NCI-H1417 treated with DMSO at 0.1 percent for 48 hours (cell line): ENCODE measurements around the gene CYP2E1.
"Not testable (repeated sequence)": the region's sequence is repeated elsewhere in the genome, so short reads cannot be mapped to it uniquely, and the experiment has no call there.

Experiments used
- DNase-seq: peaks from one replicate; lab custom pipeline; 2025; lab: John Stamatoyannopoulos, UW

The CYP2E1 gene

DNA sequence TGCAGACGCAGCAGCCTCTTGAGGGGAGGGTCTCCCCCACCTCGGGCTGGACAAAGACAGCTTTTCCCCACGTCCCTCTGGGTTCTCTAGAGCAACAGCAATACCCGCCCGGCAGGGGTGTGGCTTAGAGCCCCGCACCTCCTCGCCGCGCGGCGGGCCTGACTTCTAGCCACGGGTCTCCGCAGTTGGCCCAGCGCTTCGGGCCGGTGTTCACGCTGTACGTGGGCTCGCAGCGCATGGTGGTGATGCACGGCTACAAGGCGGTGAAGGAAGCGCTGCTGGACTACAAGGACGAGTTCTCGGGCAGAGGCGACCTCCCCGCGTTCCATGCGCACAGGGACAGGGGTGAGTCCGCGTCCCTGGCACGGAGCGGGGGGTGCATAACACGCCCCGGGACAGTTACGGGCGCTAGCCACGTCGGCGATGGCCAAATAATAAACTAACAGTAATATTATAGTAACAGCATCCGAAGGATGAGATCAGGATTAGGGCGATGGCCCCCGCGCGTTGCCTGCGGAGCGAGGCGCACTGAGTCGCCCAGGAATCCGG lies 1.2 kb downstream of the CYP2E1 start:
- no peak for DNase-seq

DNA sequence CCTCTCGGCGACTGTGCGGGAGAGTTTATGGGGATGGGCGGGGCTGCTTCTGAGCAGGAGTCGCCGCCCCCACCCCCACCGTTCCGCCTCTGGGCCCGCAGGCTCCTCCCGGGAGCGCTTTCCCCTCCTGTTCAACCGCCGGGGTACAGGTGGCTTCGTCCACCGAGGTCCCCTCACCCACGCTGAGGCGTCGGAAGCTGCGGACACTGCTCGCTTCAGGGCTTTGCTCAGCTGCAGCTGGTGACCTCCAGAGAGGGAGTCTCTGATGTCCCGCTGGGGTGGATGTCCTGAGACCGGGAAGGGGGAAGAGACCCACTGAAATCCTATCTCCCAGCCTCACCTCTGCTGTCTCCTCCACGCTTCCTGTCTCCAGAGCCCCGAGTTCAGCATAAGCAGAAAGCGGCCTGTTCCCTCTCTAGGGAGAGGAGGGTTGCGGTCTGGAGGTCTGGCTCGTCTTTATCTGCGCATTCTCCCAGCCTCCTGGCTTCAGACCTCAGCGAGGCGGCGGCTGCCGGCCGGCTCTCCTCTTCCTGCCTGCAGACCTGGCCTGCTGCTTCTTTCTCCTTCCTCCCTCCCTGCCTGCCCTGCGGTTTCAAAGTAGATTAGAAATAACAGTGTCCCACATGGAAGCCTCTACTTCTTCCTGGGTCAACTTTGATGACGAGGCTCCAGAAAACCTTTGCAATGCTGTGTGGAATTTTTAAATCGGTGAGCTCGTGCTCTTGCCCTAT lies 1.8 kb downstream of the CYP2E1 start:
- DNase-seq, result no peak

DNA sequence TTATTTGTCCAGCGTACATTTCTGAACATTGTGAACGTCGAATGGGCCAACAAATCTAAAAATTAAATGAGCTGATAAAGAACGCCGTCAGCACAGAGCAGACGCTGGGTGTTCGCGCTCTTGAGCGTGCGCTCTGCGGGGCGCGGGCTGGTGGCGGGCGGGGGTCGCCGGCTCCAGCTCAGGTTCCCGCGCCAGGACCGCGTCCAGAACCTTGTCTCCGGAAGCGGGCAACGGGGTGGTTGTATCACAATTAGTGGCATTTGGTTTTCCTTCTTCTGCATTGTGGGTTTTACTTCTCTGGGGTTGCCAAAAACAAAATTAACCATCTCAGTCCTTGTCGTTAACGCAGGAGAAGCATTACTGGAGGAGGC lies 2.4 kb downstream of the CYP2E1 start:
- DNase-seq, result no peak

DNA sequence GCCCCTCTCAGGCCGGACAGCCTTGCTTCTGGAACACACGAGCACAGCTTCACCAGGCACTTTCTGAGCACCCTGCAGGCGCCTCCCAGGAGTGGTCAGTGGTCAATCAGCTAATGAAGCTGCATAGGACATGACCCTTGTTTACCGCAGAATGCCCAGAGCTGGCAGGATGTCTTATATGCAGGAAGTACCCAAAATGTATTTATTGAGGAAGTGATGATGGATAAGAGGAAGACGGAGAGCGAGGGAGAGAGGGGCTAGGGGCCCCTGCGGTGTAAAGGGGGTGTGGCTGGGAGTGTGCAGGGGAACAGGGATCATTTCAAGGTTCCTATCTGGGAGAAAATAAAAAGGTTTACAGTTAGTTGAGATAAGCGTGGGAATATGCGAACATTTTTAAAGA lies 3.3 kb downstream of the CYP2E1 start:
- DNase-seq, result no peak

DNA sequence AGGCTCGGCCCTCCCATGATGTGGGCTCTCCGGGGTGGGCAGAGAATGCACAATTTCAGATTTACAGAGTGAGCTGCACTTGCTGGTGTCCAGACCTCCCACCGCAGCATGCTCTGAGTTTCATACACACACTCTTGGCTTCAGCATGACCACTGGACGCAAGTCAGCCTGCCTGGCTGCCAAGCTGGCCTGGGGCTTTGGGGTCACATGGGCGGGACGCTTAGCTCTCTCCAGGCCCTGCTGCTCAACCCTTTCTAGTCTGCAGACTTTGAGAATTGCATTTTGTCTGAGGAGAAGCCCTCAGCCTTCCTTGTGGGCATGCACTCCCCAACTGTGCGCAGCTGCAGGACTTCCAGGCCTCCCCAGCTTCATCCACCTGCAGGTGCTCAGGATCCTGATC lies 5.7 kb downstream of the CYP2E1 start:
- DNase-seq, result no peak

GRCh38 chr10:133534417-133534816 lies 7.3 kb downstream of the CYP2E1 start:
- no peak for DNase-seq

- DNase-seq, result no peak
Observed at GRCh38 chr10:133536198-133536597, 9.0 kb downstream of the CYP2E1 start.

DNA sequence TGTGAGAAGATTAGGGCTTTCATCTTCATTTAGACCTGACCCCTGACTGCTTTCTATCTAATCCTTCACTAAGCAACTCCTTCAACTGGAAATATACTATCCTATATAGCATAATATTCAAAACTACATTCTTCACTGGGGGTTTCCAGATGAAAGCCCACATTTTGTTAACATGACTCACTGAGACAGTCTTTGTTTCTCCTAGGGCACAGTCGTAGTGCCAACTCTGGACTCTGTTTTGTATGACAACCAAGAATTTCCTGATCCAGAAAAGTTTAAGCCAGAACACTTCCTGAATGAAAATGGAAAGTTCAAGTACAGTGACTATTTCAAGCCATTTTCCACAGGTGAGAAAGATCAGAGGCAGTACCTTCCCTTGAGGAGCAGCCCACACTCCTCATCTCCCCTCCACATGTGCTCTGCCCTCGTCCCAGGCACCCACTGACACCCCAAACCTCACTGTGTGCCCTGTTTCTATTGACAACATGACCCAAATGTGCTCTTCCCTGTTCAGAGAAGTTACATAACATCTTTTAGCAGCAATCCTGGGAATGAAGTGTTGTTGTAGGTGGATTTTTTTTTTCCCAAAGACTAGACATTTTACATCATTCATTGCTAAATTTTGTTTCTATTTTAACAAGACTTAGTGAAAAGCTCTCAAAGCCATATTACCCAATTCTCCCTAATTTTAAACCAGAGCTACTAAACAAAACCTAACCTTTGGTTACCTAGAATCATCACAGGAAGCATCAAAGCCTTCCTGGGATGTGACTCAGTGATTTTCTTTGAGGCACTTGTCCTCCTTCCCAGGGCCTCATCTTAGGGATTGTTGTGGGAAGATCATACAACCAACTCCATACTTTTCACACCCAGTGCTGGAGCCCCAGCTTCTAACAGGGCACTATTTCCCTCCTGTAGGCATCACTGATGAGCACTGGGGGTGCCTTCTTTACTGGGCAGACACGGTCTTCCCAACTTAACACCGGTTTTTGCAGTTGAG lies 10.7 kb downstream of the CYP2E1 start:
- no peak for DNase-seq

- not testable (repeated sequence) for DNase-seq
Observed at GRCh38 chr10:133541441-133541975, 14.3 kb downstream of the CYP2E1 start.

GRCh38 chr10:133544506-133544905 lies 17.3 kb downstream of the CYP2E1 start:
- no peak for DNase-seq

GRCh38 chr10:133554600-133554999 lies 27.4 kb downstream of the CYP2E1 start:
- no peak for DNase-seq

DNA sequence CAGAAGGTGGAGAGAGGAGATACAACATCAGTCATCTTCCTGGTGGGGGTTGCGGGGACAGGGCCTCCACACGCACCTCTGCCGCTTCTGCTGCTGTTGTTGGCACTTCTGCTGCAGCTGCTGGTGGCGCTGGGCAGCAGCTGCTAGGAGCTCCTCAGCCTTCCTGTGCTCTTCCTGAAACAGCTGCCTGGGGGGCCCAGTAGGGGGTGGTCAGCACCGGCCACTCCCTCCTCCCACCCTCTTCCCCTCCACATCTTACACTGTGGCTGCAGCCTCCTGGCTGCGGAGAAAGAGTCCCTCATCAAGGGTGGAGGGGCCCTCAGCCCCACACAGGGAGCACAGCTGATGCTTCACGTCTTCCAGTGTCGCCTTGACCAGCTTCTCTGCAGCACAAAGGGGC lies 28.4 kb downstream of the CYP2E1 start:
- DNase-seq, result no peak

DNA sequence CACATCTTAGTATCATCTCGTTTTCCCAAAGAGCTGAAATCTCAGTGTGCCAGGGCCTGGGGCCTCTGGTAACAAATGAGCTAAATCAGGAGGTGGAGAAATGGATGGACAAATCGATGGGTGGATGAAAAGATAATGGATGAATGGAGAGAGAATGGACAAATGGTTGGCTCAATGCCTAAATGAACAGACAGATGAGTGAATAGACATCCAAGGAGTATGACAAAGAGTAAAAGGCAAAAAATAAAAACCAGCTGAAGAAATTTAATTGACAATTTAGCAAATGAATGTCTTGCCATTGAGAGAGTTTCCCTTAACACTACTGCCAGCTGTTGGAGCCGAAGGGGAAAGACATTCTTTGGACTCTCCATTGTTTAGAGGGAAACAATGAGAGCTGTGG lies 30.2 kb downstream of the CYP2E1 start:
- no peak for DNase-seq

- no peak for DNase-seq
Observed at GRCh38 chr10:133559216-133559615, 32.1 kb downstream of the CYP2E1 start.

DNA sequence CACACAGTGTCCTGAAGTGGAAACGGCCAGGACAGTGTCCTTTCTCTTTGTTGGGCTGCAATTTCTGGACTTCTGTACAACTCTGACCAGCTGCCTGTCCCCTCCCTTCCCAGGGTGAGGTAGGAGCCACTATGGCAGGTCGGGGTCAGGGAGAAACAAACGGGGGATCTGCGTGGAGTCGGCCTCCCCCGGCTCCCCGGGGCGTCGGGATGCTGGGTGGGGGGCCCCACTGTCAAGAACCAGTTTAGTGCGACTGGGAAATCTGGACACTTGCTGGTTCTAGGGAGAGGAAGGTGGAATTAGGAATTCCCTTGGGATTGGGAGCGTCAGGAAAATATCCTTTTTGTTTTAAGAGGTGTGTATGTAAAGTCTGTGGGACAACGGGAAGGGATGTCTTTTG lies 37.7 kb downstream of the CYP2E1 start:
- DNase-seq, result no peak

DNA sequence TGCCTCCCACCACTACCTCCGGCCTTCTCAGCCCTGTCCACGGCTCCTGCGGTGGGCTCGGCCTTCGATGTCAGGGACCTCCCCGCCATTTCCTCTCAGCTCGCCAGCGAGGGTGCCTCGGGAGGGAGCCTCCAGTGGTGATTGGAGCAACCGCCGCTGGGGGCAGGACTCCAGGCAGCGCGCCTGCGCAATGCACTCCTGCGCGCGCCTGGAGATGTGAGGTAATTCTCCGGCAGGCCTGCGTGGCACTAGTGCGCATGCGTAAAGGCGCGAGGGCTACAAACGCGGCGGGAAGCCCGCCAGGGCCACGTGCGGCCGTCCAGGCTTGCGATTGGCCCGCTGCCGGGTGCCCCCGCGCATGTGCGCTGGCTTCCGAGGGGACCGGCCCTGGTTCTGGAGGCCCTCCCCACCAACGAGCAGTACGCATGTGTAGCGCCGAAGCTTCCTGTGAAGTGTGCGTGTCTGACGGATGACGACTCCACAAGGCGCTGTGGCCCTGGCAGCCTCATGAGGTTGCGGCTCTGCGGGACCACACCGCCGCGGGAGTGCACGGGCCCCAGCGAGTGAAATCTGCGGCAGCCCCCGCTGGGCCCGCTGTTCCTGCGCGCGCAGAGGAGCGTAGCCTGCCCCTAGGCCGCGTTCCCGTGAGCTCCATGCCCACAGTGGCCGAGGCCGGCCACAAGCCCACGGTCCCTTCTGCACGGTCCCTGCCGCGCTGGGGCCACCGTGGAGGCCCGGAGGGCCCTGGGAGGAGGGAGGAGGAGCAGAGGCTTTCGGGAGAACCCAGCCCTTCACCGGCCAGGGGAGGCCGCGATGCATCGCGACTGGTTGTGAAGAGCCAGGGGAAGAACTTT lies 38.5 kb downstream of the CYP2E1 start, which contains the start of gene SYCE1:
SYCE1 (minus strand) TSS at position 143 of the 854 bp plus-strand sequence; CDS start at position 89, 54 bp downstream.
- no peak for DNase-seq

GRCh38 chr10:133567119-133567518 lies 40.0 kb downstream of the CYP2E1 start:
- DNase-seq, result no peak

- DNase-seq, result no peak
Observed at GRCh38 chr10:133567609-133568286, 40.6 kb downstream of the CYP2E1 start.

DNA sequence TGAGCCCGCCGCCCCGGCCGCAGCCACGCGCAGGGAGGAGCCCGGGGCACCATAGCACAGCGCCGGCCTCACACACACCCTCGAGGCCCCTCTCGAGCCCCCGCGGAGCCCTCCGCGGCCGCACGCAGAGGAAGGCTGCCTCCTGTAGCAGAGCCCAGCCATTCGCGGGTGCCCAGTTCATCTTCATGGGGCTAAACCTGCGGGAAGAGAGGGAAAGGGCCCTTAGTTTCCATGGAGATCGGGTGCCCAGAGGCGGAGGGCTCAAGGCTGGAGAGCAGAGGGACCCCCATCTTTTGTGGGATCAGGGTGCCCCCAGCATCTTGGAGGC lies 41.1 kb downstream of the CYP2E1 start:
- no peak for DNase-seq

DNA sequence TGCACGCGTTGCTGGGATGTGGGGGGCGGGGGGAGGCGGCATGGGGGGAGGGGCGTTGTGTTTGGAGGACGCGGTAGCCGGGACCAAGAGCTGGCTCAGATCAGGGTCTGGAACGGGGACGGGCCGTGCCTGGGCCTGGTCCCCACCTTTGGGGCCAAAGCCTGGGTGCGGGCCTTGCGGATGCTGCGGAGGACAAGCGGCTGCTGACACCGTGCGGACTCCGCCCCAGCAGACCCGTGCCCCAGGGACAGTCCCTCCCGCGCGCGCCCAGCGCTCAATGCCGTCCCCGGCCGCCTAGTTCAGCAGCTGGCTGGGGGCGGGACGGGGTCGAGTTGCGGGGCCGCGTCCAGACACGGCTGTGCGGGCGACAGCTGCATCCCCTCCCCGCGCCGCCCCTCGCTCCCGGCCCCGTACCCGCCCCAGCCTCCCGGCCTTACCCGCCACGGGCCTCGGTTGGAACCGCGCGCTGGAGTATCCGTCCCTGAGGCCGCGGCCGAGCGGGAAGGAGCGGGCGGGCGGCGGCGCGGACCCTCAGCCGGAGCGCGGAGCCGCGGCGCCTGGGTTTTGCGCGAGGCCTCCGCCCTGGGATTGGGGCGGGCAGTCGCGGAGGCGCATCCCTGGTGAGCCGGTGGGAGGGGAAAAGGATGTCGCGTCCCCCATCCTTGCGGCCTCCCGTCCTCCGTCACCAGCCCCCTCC lies 41.8 kb downstream of the CYP2E1 start:
- DNase-seq, result not testable (repeated sequence)
